HepG2 (cell line): ENCODE measurements around the gene AP1G1. TPM values are rescaled to one million over a fixed set of nuclear protein-coding genes. Genes with fewer than 3 reads are reported as not detected.

Source experiments
- HDAC1 ChIP-seq: sonication (generic); formaldehyde crosslinking; IDR thresholded peaks from 2 replicates; pipeline ENCODE4 v1.5.1; 2020; ENCODE audit warnings: mild to moderate bottlenecking, missing genetic modification reagents
- HES4 ChIP-seq: sonication (generic); formaldehyde crosslinking; IDR thresholded peaks from 2 replicates; pipeline ENCODE4 v1.9.0; 2021; ENCODE audit warnings: mild to moderate bottlenecking, missing genetic modification reagents, borderline replicate concordance
- MBNL3 ChIP-seq: fragments of 250-450 bp; sonication (Bioruptor Pico); conservative IDR thresholded peaks from 2 replicates; pipeline ENCODE4 v1.8.0; 2022; ENCODE audit warnings: mild to moderate bottlenecking, inconsistent platforms
- NFIB ChIP-seq: sonication (generic); formaldehyde crosslinking; IDR thresholded peaks from 2 replicates; pipeline ENCODE4 v1.9.0; 2021; ENCODE audit warnings: missing genetic modification reagents, mild to moderate bottlenecking, borderline replicate concordance
- SNAPC2 ChIP-seq: sonication (generic); formaldehyde crosslinking; IDR thresholded peaks from 2 replicates; pipeline ENCODE4 v1.8.1; 2022; ENCODE audit warnings: mild to moderate bottlenecking, missing genetic modification reagents
- ZNF225 ChIP-seq: sonication (generic); formaldehyde crosslinking; IDR thresholded peaks from 2 replicates; pipeline ENCODE4 v1.4.0; 2020; ENCODE audit warnings: mild to moderate bottlenecking, missing genetic modification reagents
- ZNF350 ChIP-seq: sonication (generic); formaldehyde crosslinking; IDR thresholded peaks from 2 replicates; pipeline ENCODE4 v1.4.0; 2020; ENCODE audit warnings: mild to moderate bottlenecking, low read depth, missing genetic modification reagents, borderline replicate concordance
- ZNF678 ChIP-seq: sonication (generic); formaldehyde crosslinking; IDR thresholded peaks from 2 replicates; pipeline ENCODE4 v1.4.0; 2020; ENCODE audit warnings: mild to moderate bottlenecking, missing genetic modification reagents
- polyA plus RNA-seq, 8 experiments: library from polyadenylated mRNA; depleted of rRNA in 3 of 8; stranded (reverse) in 7 of 8; unstranded in 1 of 8; fragments of >200 nt; fragmentation: Illumina TruSeq in 4 of 8; extraction: Trizol in 4 of 8; gene quantifications; 2 replicates each; pipeline versions ENCODE4 v1.2.1 to v1.2.3, GENCODE V29; 2011 to 2016; ENCODE audit warnings: low read depth in 4 of 8, missing spikeins in 1 of 8, mixed read lengths in 1 of 8; ENCODE audit not compliant: insufficient read depth in 1 of 8
- total RNA-seq, 5 experiments: library from RNA; depleted of rRNA; stranded (reverse); fragments of >200 nt; fragmentation: Illumina TruSeq; extraction: Trizol; gene quantifications; 2 replicates each; pipeline ENCODE4 v1.2.3, GENCODE V29; 2016; ENCODE audit warnings: low read depth in 1 of 5
- TF ChIP-seq, protein P1 (sequence below): IDR thresholded peaks from 2 replicates; pipeline ENCODE4 v1.4.0; 2020; ENCODE audit warnings: mild to moderate bottlenecking, missing genetic modification reagents
- TF ChIP-seq, protein P2 (sequence below): sonication (generic); formaldehyde crosslinking; IDR thresholded peaks from 2 replicates; pipeline ENCODE4 v1.8.1; 2022; ENCODE audit warnings: low read depth, mild to moderate bottlenecking, missing genetic modification reagents
- TF ChIP-seq, protein P3 (sequence below), 2 experiments: IDR thresholded peaks; 2 replicates each; pipeline ENCODE4 v1.6.1; 2011 to 2012; ENCODE audit warnings: low read length in 2 of 2, borderline replicate concordance in 1 of 2, low read depth in 1 of 2, mild to moderate bottlenecking in 1 of 2, moderate library complexity in 1 of 2
- TF ChIP-seq, protein P4 (sequence below): sonication (generic); formaldehyde crosslinking; conservative IDR thresholded peaks from 2 replicates; pipeline ENCODE4 v1.8.0; 2022; ENCODE audit warnings: mild to moderate bottlenecking, moderate library complexity, missing genetic modification reagents
- TF ChIP-seq, protein P5 (sequence below): IDR thresholded peaks from 2 replicates; pipeline ENCODE4 v1.6.1; 2016

AP1G1 gene
- total and polyA plus RNA-seq, 2 of the 13 experiments (the other 11 are each of a cell fraction or from before 2014, with no cell fraction given), result 62.2 to 66.2 TPM

DNA sequence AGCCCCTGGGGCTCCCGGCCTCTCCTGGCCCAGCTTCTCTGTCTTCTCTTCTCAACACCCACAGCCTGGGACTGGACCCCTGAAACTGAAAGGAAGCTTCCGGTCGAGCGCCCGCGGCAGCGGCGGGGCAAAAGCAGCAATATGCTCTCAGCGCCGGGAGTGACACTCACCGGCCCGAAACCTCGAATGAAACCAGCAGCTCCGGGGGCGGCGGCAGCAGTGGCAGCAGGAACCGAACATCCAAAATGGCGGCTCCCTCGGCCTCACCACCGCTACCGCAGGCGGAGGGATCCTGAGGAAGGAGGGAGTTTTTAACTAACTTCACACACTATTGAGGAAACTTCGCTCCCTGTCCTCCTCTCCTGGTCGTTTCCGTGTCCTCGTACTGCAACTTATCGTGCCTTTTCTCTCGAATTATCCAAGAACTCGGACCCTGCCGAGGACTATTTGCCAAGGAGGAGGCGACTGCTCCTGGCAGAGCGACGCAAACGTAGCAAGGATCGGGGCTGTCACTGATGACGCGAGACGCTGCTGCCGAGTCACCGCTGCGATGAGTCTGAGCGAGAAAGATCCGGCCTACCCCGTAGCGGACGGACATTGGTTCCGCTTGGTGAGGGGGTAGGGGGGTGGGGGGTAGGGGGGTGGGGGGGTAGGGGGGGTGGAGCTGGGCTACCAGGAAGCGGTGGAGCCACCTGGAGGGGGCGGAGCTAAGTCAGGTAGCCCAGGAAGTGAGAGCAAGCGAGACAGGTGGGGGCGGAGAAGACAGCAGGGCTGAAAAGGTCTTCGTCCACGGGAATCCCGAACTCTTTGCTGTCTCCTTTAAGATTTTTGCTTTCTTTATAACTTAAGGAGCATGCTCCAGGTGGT lies at the start of gene AP1G1 (continued):
- TF ChIP-seq, protein P1, sequence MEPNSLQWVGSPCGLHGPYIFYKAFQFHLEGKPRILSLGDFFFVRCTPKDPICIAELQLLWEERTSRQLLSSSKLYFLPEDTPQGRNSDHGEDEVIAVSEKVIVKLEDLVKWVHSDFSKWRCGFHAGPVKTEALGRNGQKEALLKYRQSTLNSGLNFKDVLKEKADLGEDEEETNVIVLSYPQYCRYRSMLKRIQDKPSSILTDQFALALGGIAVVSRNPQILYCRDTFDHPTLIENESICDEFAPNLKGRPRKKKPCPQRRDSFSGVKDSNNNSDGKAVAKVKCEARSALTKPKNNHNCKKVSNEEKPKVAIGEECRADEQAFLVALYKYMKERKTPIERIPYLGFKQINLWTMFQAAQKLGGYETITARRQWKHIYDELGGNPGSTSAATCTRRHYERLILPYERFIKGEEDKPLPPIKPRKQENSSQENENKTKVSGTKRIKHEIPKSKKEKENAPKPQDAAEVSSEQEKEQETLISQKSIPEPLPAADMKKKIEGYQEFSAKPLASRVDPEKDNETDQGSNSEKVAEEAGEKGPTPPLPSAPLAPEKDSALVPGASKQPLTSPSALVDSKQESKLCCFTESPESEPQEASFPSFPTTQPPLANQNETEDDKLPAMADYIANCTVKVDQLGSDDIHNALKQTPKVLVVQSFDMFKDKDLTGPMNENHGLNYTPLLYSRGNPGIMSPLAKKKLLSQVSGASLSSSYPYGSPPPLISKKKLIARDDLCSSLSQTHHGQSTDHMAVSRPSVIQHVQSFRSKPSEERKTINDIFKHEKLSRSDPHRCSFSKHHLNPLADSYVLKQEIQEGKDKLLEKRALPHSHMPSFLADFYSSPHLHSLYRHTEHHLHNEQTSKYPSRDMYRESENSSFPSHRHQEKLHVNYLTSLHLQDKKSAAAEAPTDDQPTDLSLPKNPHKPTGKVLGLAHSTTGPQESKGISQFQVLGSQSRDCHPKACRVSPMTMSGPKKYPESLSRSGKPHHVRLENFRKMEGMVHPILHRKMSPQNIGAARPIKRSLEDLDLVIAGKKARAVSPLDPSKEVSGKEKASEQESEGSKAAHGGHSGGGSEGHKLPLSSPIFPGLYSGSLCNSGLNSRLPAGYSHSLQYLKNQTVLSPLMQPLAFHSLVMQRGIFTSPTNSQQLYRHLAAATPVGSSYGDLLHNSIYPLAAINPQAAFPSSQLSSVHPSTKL, result peak; percentile 69
- TF ChIP-seq SNAPC2 (CRISPR knock-in tag) (no peak), HES4 (CRISPR knock-in tag) (peak; percentile 61; the same call in 1 of the 2 replicates), MBNL3 (CRISPR knock-in tag) (no peak), ZNF225 (CRISPR knock-in tag) (no peak; the same call in 1 of the 2 replicates), NFIB (CRISPR knock-in tag) (no peak), HDAC1 (CRISPR knock-in tag) (peak; percentile 89), ZNF678 (CRISPR knock-in tag) (peak; percentile 33; the same call in 1 of the 2 replicates), ZNF350 (CRISPR knock-in tag) (peak; percentile 91; the same call in 1 of the 2 replicates)
- TF ChIP-seq, protein P2, sequence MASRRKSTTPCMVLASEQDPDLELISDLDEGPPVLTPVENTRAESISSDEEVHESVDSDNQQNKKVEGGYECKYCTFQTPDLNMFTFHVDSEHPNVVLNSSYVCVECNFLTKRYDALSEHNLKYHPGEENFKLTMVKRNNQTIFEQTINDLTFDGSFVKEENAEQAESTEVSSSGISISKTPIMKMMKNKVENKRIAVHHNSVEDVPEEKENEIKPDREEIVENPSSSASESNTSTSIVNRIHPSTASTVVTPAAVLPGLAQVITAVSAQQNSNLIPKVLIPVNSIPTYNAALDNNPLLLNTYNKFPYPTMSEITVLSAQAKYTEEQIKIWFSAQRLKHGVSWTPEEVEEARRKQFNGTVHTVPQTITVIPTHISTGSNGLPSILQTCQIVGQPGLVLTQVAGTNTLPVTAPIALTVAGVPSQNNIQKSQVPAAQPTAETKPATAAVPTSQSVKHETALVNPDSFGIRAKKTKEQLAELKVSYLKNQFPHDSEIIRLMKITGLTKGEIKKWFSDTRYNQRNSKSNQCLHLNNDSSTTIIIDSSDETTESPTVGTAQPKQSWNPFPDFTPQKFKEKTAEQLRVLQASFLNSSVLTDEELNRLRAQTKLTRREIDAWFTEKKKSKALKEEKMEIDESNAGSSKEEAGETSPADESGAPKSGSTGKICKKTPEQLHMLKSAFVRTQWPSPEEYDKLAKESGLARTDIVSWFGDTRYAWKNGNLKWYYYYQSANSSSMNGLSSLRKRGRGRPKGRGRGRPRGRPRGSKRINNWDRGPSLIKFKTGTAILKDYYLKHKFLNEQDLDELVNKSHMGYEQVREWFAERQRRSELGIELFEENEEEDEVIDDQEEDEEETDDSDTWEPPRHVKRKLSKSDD (CRISPR knock-in tag), result peak; percentile 99
- TF ChIP-seq, protein P3, sequence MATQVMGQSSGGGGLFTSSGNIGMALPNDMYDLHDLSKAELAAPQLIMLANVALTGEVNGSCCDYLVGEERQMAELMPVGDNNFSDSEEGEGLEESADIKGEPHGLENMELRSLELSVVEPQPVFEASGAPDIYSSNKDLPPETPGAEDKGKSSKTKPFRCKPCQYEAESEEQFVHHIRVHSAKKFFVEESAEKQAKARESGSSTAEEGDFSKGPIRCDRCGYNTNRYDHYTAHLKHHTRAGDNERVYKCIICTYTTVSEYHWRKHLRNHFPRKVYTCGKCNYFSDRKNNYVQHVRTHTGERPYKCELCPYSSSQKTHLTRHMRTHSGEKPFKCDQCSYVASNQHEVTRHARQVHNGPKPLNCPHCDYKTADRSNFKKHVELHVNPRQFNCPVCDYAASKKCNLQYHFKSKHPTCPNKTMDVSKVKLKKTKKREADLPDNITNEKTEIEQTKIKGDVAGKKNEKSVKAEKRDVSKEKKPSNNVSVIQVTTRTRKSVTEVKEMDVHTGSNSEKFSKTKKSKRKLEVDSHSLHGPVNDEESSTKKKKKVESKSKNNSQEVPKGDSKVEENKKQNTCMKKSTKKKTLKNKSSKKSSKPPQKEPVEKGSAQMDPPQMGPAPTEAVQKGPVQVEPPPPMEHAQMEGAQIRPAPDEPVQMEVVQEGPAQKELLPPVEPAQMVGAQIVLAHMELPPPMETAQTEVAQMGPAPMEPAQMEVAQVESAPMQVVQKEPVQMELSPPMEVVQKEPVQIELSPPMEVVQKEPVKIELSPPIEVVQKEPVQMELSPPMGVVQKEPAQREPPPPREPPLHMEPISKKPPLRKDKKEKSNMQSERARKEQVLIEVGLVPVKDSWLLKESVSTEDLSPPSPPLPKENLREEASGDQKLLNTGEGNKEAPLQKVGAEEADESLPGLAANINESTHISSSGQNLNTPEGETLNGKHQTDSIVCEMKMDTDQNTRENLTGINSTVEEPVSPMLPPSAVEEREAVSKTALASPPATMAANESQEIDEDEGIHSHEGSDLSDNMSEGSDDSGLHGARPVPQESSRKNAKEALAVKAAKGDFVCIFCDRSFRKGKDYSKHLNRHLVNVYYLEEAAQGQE (IDR thresholded peaks at IDR 0.05; ENCODE audit: borderline replicate concordance in 1 of 2, low read depth in 1 of 2, low read length in 2 of 2), result peak in 1 of 2 experiments; percentile 24; a peak in 1 of 4 replicates
- TF ChIP-seq, protein P4, sequence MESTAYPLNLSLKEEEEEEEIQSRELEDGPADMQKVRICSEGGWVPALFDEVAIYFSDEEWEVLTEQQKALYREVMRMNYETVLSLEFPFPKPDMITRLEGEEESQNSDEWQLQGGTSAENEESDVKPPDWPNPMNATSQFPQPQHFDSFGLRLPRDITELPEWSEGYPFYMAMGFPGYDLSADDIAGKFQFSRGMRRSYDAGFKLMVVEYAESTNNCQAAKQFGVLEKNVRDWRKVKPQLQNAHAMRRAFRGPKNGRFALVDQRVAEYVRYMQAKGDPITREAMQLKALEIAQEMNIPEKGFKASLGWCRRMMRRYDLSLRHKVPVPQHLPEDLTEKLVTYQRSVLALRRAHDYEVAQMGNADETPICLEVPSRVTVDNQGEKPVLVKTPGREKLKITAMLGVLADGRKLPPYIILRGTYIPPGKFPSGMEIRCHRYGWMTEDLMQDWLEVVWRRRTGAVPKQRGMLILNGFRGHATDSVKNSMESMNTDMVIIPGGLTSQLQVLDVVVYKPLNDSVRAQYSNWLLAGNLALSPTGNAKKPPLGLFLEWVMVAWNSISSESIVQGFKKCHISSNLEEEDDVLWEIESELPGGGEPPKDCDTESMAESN (CRISPR knock-in tag), result peak; percentile 88; the same call in 1 of the 2 replicates
- TF ChIP-seq, protein P5, sequence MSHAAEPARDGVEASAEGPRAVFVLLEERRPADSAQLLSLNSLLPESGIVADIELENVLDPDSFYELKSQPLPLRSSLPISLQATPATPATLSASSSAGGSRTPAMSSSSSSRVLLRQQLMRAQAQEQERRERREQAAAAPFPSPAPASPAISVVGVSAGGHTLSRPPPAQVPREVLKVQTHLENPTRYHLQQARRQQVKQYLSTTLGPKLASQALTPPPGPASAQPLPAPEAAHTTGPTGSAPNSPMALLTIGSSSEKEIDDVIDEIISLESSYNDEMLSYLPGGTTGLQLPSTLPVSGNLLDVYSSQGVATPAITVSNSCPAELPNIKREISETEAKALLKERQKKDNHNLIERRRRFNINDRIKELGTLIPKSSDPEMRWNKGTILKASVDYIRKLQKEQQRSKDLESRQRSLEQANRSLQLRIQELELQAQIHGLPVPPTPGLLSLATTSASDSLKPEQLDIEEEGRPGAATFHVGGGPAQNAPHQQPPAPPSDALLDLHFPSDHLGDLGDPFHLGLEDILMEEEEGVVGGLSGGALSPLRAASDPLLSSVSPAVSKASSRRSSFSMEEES (CRISPR knock-in tag), result no peak; the same call in 1 of the 2 replicates
